ENCODE data around the gene PLEKHG3.

- no peak for TF ChIP-seq POU2F2 (IDR thresholded peaks at IDR 0.05; ENCODE audit: low read depth, low read length)
- no peak for TF ChIP-seq POLR2A (IDR thresholded peaks at IDR 0.05; ENCODE audit: low read depth, low read length)
- no peak for TF ChIP-seq POLR2AphosphoS5 (IDR thresholded peaks at IDR 0.05; ENCODE audit: low read depth, low read length)
- TF ChIP-seq SPI1 (IDR thresholded peaks at IDR 0.05; ENCODE audit: low read depth, low read length) = no peak
Measured at GRCh38 chr14:64775081-64775777, 71.0 kb downstream of the PLEKHG3 start.

All from GM12891 (cell line).